GM12878 (cell line): ENCODE data around the gene TSPYL2. TPM values are rescaled to one million over a fixed set of nuclear protein-coding genes. Genes with fewer than 3 reads are reported as not detected.

ENCODE experiments used
- ATF2 ChIP-seq: IDR thresholded peaks from 2 replicates; pipeline ENCODE4 v1.6.1; 2012; ENCODE audit warnings: low read length, inconsistent platforms
- BRCA1 ChIP-seq: IDR thresholded peaks from 2 replicates; pipeline ENCODE4 v1.6.1; 2011; ENCODE audit warnings: low read depth, low read length, improper control_type of control experiment
- CBX3 ChIP-seq: fragments of 200-600 bp; sonication (generic); IDR thresholded peaks from 2 replicates; pipeline ENCODE4 v1.6.1; 2016; ENCODE audit warnings: low read depth, borderline replicate concordance
- CBX5 ChIP-seq: sonication (generic); IDR thresholded peaks from 2 replicates; pipeline ENCODE4 v1.6.1; 2016; ENCODE audit warnings: low read depth, moderate library complexity, mild to moderate bottlenecking, inconsistent platforms
- CEBPB ChIP-seq, 2 experiments: fragments of 150-350 bp in 1 of 2; IDR thresholded peaks; 2 replicates each; pipeline ENCODE4 v1.6.1; 2012 to 2014; ENCODE audit warnings: low read depth in 2 of 2, low read length in 2 of 2, borderline replicate concordance in 1 of 2, inconsistent platforms in 1 of 2
- CHD4 ChIP-seq: fragments of 200-600 bp; sonication (generic); IDR thresholded peaks from 2 replicates; pipeline ENCODE4 v1.6.1; 2016; ENCODE audit warnings: mild to moderate bottlenecking
- E2F8 ChIP-seq: fragments of 450-650 bp; IDR thresholded peaks from 2 replicates; pipeline ENCODE4 v1.6.1; 2018; ENCODE audit warnings: mild to moderate bottlenecking, low read depth, moderate library complexity; ENCODE audit not compliant: partially characterized antibody
- HDGF ChIP-seq: fragments of 450-650 bp; IDR thresholded peaks from 2 replicates; pipeline ENCODE4 v1.6.1; 2016; ENCODE audit warnings: antibody characterized with exemption
- MXI1 ChIP-seq: fragments of 150-350 bp; IDR thresholded peaks from 2 replicates; pipeline ENCODE4 v1.6.1; 2011; ENCODE audit warnings: low read depth, mild to moderate bottlenecking, inconsistent platforms, low read length, improper control_type of control experiment
- NR2F1 ChIP-seq: fragments of 450-650 bp; conservative IDR thresholded peaks from 2 replicates; pipeline ENCODE4 v1.6.1; 2017; ENCODE audit warnings: mild to moderate bottlenecking
- PAX5 ChIP-seq: IDR thresholded peaks from 2 replicates; pipeline ENCODE4 v1.6.1; 2011; ENCODE audit warnings: low read depth, low read length, borderline replicate concordance
- PKNOX1 ChIP-seq: fragments of 450-650 bp; IDR thresholded peaks from 2 replicates; pipeline ENCODE4 v1.6.1; 2016; ENCODE audit warnings: mild to moderate bottlenecking
- POLR2AphosphoS2 ChIP-seq: IDR thresholded peaks from 2 replicates; pipeline ENCODE4 v1.6.1; 2011; ENCODE audit warnings: low read depth, mild to moderate bottlenecking, low read length, improper control_type of control experiment, moderate library complexity
- RB1 ChIP-seq: fragments of 450-650 bp; formaldehyde crosslinking; IDR thresholded peaks from 2 replicates; pipeline ENCODE4 v1.6.1; 2017; ENCODE audit warnings: mild to moderate bottlenecking, borderline replicate concordance
- RELB ChIP-seq: fragments of 450-650 bp; IDR thresholded peaks from 2 replicates; pipeline ENCODE4 v1.6.1; 2017; ENCODE audit warnings: low read depth, mild to moderate bottlenecking, moderate library complexity
- RUNX3 ChIP-seq: IDR thresholded peaks from 2 replicates; pipeline ENCODE4 v1.6.1; 2012; ENCODE audit warnings: low read length, inconsistent platforms
- SREBF2 ChIP-seq: IDR thresholded peaks from 2 replicates; pipeline ENCODE4 v1.6.1; 2012; ENCODE audit warnings: mild to moderate bottlenecking, low read length
- TBL1XR1 ChIP-seq: IDR thresholded peaks from 2 replicates; pipeline ENCODE4 v1.6.1; 2012; ENCODE audit warnings: low read depth, low read length, improper control_type of control experiment
- USF2 ChIP-seq: IDR thresholded peaks from 2 replicates; pipeline ENCODE4 v1.6.1; 2011; ENCODE audit warnings: low read depth, low read length, improper control_type of control experiment, borderline replicate concordance
- YBX1 ChIP-seq: fragments of 450-650 bp; IDR thresholded peaks from 2 replicates; pipeline ENCODE4 v1.6.1; 2016; ENCODE audit warnings: antibody characterized with exemption
- ZNF274 ChIP-seq: IDR thresholded peaks from one replicate; pipeline ENCODE4 v1.8.0; 2011; ENCODE audit not compliant: insufficient read length, insufficient read depth
- polyA plus RNA-seq, 11 experiments: library from polyadenylated mRNA; depleted of rRNA in 4 of 11; unstranded in 6 of 11; stranded (reverse) in 5 of 11; fragments of >200 nt; fragmentation: Nextera tagmentation in 4 of 11; fragmentation: Illumina TruSeq in 1 of 11; extraction: Ambion mirVana in 4 of 11; extraction: Trizol in 1 of 11; gene quantifications; 1 replicate in 1 of 11; 2 replicates in 10 of 11; pipeline versions ENCODE4 v1.2.1 to v1.2.3, GENCODE V29; 2011 to 2016; ENCODE audit warnings: inconsistent platforms in 2 of 11, missing spikeins in 2 of 11, low read depth in 1 of 11
- total RNA-seq, 4 experiments: library from RNA; depleted of rRNA in 3 of 4; stranded (reverse); fragments of >200 nt in 3 of 4; fragmentation: Illumina TruSeq in 1 of 4; extraction: Trizol in 1 of 4; gene quantifications; 2 replicates each; pipeline versions ENCODE4 v1.2.1 to v1.2.3, GENCODE V29; 2013 to 2021

TSPYL2 gene
- total and polyA plus RNA-seq, 10 of the 15 experiments (the other 5 are each of a cell fraction or from before 2014, with no cell fraction given): 0.53 to 24.6 (median 14.5) TPM

- TF ChIP-seq RUNX3 (no peak), ATF2 (no peak), CHD4 (no peak), NR2F1 (0 out of 2 replicates have a peak, but pooled peaks have one; percentile 30), HDGF (no peak), PAX5 (no peak), BRCA1 (no peak), E2F8 (no peak), CBX5 (no peak), TBL1XR1 (no peak), ZNF274 (no peak), POLR2AphosphoS2 (peak; percentile 96), PKNOX1 (peak; percentile 96), MXI1 (no peak; the same call in 1 of the 2 replicates), CBX3 (no peak), SREBF2 (no peak), RELB (no peak), CEBPB (IDR thresholded peaks at IDR 0.05; ENCODE audit: borderline replicate concordance in 1 of 2, low read depth in 2 of 2, low read length in 2 of 2) (peak in 1 of 2 experiments; percentile 62; a peak in 1 of 4 replicates), YBX1 (no peak), RB1 (no peak), USF2 (no peak)
These were observed at the start of gene TSPYL2 (continued) for GRCh38 chrX:53081925-53082772.
